C4-2B (cell line): ENCODE results near the gene JAK3.

ENCODE experiments used
- H3K27ac ChIP-seq: fragments of 450-650 bp; 2 replicates; pipeline ENCODE4 v1.5.1; 2017
- ZFX ChIP-seq: fragments of 450-650 bp; IDR thresholded peaks from 2 replicates; pipeline ENCODE4 v1.6.1; 2017
- TF ChIP-seq, protein P1 (sequence below): fragments of 450-650 bp; conservative IDR thresholded peaks from 2 replicates; pipeline ENCODE4 v1.5.1; 2017; ENCODE audit warnings: mild to moderate bottlenecking

The JAK3 gene

DNA sequence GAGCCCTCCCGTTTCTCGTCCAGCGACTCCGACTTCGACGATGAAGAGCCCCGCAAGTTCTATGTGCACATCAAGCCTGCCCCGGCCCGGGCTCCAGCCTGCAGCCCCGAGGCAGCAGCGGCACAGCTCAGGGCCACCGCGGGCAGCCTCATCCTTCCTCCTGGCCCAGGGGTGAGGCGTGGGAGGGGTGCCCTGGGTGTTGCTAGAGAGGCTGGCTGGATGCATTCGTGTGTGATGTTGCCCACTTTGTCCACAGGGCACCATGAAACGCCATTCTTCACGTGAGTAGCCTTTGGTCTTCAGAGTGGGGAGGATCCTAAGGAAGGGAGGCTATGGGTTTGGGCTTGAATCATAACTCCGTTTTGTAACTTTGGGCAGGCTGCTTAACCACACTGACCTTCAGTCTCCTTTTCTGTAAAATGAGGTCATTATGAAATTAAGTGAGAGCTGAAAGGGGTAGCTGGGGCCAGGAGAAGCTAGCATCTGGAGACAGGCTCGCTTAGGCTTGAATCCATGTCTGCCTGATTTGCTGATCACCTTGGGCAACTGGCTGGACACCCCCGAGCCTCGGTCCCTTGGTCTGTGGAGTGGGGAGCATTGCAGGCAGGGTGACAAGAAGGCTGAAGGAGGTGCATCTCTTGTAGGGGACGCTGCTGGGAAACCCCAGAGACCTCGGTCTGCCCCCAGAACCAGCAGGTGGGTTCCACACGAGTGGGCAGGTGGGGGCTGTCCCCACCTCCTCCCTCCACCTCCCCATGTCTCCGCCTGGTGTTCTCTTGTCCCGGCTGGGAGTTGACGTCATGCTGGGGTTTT lies 71.6 kb downstream of the JAK3 start:
- no peak for TF ChIP-seq ZFX
- TF ChIP-seq, protein P1, sequence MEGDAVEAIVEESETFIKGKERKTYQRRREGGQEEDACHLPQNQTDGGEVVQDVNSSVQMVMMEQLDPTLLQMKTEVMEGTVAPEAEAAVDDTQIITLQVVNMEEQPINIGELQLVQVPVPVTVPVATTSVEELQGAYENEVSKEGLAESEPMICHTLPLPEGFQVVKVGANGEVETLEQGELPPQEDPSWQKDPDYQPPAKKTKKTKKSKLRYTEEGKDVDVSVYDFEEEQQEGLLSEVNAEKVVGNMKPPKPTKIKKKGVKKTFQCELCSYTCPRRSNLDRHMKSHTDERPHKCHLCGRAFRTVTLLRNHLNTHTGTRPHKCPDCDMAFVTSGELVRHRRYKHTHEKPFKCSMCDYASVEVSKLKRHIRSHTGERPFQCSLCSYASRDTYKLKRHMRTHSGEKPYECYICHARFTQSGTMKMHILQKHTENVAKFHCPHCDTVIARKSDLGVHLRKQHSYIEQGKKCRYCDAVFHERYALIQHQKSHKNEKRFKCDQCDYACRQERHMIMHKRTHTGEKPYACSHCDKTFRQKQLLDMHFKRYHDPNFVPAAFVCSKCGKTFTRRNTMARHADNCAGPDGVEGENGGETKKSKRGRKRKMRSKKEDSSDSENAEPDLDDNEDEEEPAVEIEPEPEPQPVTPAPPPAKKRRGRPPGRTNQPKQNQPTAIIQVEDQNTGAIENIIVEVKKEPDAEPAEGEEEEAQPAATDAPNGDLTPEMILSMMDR: no peak
- H3K27ac ChIP-seq: no peak overlapping the region

DNA sequence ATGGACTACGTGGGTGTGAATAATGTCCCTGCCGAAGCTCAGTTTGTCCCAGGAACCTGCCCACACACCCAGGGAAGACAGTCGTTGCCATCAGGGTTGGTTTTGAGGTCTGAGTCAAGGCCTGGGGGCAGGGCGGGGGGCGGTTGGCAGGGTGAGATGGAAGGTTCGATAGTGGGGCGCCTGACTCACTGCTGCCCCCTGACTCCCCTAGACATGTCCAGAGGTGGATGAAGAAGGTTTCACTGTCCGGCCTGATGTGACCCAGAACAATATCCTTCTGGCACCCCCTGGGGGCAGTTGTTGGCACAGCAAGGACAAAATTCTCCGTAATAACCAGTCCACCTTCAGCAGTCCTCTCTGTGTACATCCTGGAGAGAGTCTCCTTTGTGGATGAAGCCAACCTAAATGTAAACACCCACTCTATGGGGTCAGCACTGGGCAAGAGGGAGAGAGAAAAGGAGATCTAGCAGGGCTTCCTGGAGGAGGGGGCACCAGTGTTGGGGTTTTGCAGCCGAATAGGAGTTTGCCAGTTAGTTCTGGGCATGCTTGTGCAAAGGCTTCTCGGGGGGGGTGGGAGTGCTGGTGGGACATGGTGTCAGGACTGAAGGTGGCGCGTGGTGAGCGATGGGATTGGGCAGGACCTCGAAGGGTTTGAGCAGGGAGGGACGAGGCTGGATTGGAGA lies 72.4 kb downstream of the JAK3 start:
- no peak for TF ChIP-seq ZFX
- TF ChIP-seq, protein P1: peak; percentile 81
- no peak overlapping the region for H3K27ac ChIP-seq
